AG20443 (cell line): ENCODE measurements around the gene TAS1R2.
A peak's percentile ranks its signal among the peaks of the same experiment; 100 is the strongest.
"Not testable (repeated sequence)": the region's sequence is repeated elsewhere in the genome, so short reads cannot be mapped to it uniquely, and the experiment has no call there.

Experiments used
- DNase-seq: peaks from one replicate; pipeline ENCODE4 v3.0.0; 2012; ENCODE audit warnings: low spot score, mixed read lengths

Gene TAS1R2

GRCh38 chr1:18883636-18884418 is 24.4 kb upstream of the TAS1R2 start:
- peak; percentile 84 for DNase-seq

DNA sequence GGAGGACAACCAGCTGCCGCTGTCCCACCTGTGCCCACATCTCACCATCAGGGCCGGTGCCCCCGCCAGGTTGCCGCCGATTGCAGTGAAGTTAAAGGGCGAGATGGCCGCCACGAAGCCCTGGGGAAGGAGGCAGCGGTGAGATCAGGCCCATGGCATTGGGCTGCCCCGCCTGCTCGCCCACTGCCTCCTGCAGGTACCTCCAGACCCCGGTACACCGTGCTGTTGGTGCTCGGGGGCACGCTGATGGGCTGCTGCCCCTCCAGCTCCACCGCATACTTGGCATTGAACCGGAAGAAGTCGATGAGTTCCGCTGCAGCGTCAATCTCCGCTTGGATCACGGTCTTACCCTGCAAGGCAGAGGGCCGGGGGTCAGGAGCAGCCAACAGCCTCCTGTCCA is 23.6 kb upstream of the TAS1R2 start:
- DNase-seq, result no peak

DNA sequence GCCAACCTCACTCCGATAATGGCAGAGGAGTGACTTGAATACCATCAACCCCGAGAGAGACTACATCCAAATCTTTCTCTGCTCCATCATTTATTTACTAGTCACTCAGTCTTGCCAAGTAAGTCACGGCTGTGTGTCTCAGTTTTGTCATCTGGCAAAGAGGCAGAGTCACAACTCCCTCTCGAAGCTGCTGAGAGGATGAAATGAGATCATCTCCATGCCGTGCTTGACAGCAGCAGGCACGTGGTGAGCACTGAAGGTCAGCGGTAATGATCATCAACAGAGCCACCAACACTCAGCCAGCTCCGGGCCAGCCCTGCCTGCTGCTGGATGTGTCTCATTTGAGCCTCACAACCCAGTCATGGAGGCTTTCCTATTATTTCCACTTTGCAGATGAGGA is 23.0 kb upstream of the TAS1R2 start:
- DNase-seq, result peak; percentile 84

GRCh38 chr1:18881642-18882431 is 22.4 kb upstream of the TAS1R2 start:
- DNase-seq, result no peak

GRCh38 chr1:18881164-18881563 is 21.7 kb upstream of the TAS1R2 start:
- no peak for DNase-seq

DNA sequence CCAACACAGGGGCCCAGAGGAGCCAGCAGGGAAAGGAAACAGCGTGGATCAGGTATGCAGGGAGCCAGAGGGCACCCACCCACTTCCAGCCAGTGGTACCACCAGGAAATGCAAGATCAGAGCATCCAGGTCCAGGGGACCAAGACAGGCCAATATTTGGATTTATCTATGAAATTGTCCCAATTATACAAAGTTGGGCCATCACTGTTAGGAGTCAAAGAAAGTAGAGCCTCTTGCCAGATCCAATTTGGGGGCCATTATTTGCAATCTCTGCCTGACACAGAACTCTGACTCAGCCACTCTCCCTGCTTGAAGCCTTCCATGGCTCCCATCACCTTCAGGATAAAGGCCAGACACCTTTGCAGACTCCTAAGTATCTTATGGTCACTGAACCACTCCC is 21.1 kb upstream of the TAS1R2 start:
- DNase-seq, result no peak

DNA sequence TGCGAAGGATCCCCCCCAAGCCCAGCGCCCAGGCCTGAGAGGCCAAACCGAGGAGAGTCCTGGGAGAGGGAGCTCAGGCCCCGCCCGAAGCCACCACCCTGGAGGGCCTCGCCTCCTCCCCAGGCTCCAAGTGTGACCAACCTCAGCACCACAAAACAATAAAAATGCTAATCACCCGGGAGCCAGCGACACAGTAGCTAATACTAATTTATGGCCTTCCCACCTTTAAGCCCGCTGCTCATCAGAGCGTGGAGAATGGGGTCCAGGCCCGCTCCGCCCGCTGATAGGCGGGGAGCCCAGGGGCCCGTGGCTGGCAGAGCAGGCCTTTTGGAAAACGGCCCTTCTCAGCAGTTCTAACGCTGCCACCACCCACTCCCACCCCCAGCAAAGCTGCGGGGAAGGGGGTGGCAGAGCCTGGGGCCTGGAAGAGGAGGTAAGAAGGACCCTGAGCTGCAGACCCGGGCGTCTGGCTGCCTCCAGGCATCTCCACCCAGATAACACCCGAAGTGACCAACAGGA is 20.4 kb upstream of the TAS1R2 start:
- no peak for DNase-seq

DNA sequence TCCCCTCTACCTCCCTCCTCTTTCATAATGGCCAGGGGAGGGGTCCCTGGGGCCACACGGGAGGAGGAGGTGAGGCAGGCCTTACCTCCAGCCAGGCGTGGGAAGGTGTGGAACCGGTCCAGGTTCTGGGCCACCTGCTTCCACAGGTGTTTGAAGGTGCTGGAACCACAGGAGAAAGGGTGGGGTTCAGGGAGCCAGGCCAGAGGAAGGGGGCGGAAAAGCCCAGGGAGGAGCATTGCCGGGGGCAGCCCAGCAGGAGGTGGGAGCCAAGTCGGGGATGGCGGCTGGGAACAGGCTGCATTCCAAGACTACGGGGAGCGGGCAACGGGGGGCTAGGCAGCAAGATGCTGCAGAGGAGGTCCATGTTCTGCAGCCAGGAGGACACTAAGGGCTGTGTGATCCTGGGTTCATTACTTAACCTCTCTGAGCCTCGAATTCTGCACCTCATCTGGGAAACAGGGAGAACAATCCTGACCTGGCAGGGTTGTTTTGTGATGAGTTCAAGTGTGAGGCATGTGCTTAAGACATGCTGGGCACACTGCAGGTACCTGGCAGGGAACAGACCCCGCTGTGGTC is 19.8 kb upstream of the TAS1R2 start:
- no peak for DNase-seq

DNA sequence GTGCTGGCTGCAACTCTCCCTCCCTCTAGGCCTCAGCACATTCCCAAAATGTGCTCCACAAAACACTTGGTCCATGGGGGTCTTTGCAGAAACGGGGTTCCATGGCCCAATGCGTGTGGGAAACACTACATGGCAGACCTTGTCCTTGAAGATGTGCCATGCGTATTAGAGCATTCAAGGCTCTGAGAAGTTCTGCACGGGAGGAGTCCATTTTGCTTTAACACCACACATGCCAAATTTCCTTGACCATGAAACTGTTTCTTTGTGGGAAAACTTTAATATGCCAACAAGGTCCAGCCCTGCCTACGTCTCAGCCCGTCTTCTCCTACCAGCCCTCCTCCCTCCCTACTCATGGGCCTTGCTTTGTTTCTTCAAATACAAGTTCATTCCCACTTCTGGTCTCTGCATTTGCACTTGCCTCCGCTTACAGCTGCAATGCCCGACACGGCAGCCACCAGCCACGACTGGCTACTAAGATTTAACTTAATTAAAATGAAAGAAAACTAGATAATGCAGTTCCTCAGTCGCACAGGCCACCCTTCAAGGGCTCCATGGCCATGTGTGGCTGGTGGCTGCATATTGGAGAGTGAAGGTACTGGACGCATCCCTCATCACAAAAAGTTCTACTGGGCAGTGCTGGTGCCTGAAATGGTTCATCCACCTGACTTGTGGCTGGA is 19.2 kb upstream of the TAS1R2 start:
- no peak for DNase-seq

DNA sequence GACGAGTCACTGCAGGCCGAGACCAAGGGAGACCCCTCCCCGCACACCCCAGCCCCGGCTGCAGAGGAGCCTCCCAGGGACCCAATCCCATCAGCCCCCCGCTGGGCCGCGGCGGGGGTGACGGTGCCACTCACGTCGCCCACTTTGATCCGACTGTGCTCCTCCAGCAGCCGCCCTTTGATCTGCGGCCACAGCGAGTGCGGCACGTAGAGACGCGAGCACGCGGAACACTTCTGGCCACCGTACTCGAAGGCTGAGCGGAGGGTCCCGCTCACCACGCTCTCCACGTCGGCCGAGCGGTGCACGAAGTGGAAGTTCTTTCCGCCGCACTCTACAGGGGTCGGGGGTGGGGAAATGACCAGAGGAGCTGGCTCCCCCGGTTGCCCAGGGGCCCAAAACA is 17.8 kb upstream of the TAS1R2 start:
- DNase-seq, result no peak

- DNase-seq, result no peak
Measured at GRCh38 chr1:18876210-18876609, 16.8 kb upstream of the TAS1R2 start.

DNA sequence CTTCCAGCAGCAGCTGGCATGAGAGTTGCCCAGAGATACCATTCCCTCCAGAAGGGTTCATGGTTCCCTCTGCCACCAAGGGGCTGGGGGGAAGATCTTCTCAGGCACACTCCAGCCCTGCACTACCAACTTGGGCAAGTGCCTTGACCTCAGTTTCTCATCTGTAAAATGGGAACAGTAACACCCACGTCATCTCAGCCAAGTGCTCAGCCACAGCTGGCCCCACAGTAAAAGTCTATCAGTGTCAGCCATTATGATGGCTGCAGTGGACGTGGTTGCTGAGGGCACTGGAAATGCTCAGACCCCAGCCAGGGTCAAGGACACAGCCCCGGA is 16.3 kb upstream of the TAS1R2 start:
- DNase-seq, result no peak

GRCh38 chr1:18875107-18875795 is 15.8 kb upstream of the TAS1R2 start:
- DNase-seq, result peak; percentile 93

DNA sequence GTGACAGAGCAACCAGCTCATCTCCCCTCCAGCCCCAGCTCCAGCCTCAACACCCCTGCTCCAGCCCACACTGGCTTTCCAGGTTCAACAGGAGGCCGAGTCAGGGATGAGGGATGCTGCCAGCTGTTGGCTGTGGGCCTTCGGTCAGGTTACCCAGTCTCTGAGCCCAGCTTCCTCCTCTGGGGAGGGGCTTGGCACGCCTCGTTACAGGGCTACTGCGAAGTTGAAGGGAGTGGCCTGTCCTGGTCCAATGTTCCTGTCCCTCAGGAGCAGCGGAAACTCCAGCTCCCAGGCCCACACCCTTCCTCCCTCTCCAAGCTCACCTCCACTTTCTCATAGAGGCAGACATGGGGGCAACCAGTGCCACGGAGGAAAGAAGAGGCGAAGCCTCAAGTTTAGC is 15.1 kb upstream of the TAS1R2 start:
- DNase-seq, result no peak

DNA sequence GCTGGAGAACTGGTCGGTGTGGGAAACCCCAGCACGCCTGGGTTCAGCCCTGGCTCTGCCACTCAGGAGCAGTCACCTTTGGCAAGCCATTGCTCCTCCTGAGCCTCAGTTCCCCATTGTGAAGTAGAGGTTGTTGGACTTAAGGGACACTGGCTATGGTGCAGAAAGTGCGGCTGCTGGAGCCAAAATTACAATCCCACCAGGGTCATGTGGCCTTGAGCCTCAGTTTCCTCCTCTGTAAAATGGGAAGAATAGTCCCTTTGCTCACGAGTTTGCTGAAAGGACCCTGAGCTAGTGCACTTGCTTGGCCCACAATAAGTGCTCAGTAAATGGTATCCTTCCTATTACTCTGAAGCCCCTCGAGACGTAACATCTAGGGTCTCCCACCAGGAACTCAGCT is 14.6 kb upstream of the TAS1R2 start:
- no peak for DNase-seq

DNA sequence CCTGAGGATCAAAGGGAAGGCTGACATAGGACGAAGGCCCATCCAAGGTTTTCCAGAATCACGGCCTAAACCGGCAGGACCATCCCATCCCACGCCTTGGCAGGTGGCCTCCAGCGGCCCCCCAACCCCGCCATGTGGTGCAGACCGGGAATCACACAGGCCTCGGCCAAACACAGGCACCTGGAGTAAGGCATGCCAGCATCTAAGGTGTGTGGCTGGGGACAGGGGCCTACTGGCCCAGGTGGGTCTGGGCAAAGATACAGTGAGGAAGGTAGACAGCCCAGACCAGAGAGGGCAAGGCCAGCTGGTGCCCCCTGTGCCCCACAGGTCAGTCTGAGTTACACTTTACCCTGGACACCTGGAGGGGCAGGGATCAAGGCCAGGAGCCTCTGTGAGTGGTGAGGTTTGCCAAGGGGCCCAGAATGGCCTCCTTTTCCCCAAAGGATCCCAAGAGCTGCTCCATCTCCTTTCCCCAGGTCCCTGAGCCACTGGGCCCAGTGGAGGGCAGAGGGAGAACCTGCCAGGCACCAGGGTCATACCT is 12.7 kb upstream of the TAS1R2 start:
- DNase-seq, result no peak

DNA sequence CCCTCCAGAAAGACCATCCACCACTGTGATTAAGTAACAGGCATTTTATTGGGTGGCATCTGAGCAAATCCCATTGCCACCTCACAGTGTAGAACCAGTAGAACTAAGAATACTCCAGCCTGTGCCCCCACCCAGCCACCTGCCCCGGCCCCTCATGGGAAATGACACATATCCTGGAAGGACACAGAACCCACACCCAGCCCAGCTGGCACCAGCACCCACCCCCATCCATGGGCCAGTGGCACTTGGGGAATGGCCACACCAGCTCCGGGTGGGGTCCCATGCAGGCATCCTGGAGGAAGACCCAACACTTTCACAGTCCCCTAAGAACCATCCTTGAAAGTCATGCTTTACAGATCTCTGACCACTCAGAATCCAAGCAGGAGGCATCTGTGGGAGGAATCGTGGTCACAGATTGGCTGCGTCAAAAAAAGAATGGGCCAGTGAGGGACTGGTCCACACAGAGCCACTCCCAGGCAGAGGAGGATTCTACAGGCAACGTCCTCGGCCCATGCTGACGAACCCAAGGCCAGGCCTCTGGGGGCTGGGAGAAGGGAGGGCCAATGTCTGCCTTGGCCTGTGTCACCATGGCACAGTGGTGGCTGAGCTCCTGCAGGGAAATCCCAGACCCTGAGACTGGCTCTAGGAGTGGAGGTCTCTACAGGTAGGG is 12.1 kb upstream of the TAS1R2 start:
- DNase-seq, result no peak

DNA sequence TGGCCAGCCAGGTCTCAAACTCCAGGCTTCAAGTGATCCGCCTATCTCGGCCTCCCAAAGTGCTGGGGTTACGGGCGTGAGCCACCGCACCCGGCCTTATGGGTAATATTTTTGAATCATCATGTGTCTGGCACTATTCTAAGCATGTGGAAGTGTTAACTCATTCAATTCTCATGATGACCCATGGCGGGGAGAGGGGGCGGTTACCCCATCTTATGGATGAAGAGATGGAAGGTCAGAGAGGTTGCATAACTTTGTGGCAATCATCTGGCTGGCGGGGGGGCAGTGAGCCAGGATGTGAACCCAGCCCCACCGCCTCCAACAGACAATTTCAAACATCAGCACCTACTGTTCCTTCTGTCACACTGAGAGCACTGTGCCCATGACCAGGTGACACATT is 11.5 kb upstream of the TAS1R2 start:
- no peak for DNase-seq

GRCh38 chr1:18870595-18870865 is 11.1 kb upstream of the TAS1R2 start:
- not testable (repeated sequence) for DNase-seq

DNA sequence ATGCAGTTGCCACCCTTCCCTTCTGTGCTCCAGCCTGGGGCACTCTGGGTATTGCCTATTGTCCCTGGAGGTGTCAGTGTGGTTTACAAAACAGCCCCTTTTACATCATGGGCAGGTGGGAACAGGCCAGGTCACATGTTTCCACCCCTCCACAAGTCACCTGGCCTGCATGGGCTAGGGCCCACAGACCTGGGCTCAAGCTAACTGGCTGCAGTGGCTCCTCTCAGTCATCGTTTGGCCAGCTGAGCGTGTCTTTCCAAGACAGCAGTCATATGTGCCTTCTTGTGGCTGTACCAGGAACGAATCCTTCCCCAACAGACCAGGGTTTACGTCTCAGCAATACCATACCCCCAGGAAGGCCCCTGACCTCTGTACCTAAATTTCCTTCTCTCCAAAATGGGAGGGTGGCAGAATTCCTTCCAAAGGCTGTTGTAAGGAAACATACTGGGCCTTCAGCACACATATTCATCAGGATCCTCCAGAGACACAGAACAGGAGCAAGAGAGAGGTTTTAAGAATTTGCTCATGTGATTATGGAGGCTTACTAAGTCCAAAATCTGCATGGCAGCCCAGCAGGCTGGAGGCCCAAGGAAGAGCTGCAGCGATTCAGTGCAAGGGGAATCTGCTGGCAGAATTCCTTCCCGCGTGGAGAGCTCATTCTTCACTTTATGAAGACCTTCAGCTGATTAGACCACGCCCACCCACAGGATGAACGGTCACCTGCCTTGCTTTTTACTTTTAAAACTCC is 10.6 kb upstream of the TAS1R2 start:
- no peak for DNase-seq
